NCI-H146 treated with DMSO at 0.1 percent for 48 hours (cell line): ENCODE measurements around the gene NKX2-4.
"Not testable (repeated sequence)": the region's sequence is repeated elsewhere in the genome, so short reads cannot be mapped to it uniquely, and the experiment has no call there.

Source experiments
- DNase-seq: peaks from one replicate; lab custom pipeline; 2025; ENCODE audit not compliant: unreplicated experiment; lab: John Stamatoyannopoulos, UW

NKX2-4 gene

DNA sequence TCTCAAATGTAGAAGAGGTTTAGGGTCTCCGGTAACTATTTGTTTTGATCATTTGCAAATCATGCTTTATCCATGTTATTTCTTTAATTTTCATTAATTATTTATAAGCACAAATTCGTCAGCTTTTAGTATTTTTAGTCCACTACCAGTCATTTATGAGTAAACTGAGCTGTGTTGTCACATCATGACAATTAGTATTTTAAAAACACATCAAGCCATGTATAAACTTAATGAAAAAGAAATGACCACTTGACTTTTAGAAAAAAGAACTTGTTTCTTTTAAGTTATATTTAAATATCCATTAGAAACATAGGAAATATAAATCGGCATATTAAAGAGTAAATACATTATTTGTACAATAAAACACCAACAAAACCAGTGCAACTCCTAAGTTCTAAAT, 2.8 kb downstream of the NKX2-4 start:
- no peak for DNase-seq

DNA sequence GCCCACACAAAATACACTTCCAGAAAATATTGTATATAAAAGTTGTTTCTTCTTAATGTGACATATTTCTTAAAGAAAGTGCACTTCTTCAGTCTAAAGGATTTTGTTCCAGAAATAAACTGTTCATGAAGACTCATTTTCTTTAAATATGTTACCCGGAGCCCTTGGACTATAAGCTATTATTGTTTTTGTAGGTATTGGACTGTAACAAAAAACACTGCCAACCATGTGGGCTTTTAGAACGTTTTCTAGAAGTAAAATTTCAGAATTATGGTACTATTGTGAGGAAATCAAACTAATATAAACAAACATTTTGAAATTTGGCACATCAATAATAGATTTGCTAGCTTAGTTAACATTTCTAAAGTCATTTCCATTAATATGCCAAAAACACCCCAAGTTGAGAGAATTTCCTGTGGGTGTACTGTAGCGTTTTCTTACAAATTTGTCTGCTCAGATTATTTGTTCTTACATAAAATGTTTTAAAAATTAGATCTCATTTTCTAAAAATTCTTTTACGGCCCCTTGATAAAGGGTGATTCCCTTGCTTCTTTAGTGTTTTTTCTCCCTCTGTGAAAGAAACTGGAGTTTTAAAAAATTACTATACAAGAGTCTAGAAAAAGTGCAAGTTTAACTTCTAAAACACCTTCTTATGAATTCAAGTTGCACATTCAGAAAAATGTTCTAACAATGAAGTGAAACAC, 3.4 kb downstream of the NKX2-4 start:
- no peak for DNase-seq

DNA sequence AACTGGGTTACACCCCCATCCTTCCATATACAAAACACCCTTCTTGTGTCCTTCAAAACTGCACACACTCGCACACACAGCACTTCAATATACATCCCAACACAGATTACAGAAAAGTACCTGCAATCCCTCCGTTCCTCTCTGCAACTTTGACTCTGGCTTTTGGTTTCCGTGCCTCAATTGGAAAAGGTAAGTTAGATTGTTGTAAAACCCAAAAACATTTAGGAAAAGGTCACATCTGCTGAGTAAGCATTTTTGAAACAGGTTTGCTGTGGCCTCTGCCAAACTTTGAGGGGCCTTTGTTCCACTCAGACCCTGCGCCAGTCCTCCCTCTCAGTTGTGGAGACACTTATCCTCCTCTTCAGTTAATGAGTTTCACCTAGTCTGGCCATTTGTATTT, 4.2 kb downstream of the NKX2-4 start:
- DNase-seq: no peak

DNA sequence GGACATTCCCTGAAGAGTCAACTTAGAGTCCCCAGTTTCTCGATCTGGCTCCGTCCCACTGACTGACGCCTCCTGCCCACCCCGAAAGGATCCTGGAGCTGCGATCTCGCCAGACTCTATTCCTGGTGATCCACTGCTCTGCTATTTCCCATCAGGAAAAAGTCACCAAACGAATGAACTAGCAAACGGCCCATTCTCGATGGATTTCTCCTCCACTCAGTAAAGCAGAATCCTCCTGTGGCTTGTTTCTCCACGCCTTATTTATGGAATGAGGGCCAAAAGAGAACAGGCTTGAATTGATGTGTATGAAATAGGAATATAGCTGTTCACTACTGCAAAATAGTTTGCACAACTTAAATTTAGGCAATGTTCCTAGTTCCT, 5.4 kb downstream of the NKX2-4 start:
- no peak for DNase-seq

DNA sequence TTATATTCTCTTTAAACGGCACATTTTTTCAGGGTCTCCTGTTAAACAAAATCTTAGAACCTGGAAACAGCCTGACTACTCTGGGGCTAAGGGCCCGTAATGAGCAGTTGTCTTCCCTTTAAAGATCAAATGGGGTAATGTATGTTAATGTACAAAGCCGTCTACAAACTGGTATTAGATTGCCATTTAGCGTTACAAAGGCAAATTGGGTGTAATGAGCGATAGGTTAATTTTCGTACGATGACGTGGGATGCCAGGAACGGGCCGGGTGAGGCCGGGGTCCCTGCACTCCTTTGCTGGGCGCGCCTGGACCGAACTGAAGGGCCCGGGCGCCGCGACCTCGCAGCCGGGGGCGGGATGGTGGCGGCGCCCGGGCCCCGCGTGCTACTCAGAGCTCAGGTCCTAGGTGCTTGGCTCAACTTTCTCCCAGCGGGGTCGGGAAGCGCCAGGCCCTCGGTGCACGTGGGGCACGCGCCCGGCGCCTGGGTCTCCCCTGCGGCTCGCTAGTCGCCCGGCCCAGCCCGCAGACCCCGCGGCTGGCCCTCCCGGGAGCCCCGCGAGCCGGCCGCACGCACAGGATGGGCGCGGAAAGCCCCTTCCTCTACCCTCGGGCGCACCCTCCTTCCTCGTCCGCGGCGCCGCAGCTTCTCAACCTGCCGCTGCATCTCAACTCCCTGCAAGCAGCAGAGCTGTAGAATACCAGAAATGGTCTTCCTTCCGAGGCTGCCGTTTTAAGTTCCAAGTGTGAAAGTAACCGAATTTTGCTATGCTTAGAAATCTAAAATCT, 5.9 kb downstream of the NKX2-4 start:
- DNase-seq: no peak

DNA sequence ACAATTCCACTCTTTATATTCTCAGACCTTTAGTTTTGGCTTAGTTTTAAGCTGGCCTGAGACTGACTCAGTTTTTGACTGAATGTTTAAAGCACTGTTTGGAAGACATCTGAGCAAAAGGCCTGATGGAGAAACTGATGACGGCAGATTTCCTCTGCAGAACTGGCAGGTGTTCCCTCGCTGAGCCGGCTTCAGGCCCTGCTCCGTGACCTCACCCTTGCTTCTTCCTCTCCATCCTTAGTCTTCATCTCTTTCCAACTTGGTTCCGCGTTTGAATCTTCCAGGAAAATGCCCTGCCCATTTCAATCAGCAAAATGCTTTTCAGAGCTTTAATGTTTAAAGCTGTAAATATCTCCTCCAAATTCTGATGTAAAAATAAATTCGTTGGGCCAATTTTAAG, 6.6 kb downstream of the NKX2-4 start:
- no peak for DNase-seq

DNA sequence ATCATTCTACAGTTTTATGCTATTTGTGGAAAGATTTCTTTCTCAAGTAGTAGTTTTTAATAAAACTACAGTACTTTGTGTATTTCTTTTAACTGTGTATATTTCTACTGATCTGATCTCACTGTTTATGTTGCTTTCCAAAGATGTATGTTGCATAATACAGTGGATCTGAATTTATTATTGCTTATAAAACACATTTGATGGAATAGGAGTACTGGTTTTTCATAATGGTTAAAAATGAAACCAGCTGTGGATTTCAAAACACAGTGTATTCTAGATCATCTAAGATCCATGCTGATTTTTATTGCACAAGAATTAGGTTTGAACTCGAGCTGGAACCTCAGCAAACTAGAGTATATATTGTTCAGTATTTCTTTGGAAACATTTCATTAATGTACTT, 8.0 kb downstream of the NKX2-4 start:
- DNase-seq: no peak

DNA sequence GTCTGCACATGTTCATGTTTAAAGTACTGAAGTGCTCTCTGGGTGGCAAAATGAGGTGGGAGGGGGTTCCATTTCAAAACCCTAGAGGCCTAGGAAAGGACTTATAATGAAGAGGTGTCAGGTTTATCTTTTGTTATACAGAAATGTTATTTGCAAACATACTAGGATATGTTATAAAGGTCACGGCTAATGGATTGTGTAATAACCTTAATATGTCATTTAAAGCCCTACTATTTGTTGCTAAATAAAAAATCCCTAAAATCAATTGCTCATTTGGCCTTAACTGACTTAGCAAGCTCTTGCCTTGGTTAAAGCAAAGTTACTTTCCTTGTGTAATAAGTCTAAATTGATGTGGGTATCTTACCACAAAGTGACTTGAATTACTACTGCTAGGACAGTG, 8.8 kb downstream of the NKX2-4 start:
- peak; percentile 15 for DNase-seq

DNA sequence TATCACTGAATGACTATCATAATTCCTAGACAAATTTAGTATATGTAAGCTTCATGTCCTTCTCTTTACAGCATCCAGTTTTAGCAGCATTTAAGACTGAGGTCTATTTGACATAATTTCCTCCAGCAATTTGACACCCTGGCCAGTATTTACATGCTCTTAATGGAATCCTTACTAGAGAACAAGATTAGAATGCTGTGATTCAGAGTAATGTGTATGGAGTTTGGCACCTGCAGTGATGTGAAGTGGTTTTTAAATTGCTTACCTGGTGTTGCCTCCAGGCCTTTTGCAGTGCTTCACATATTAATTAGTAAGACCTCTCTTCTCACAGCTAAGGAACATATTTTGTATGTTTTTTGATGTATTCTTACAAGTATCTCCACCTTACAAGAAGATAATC, 9.8 kb downstream of the NKX2-4 start:
- peak; percentile 91 for DNase-seq

DNA sequence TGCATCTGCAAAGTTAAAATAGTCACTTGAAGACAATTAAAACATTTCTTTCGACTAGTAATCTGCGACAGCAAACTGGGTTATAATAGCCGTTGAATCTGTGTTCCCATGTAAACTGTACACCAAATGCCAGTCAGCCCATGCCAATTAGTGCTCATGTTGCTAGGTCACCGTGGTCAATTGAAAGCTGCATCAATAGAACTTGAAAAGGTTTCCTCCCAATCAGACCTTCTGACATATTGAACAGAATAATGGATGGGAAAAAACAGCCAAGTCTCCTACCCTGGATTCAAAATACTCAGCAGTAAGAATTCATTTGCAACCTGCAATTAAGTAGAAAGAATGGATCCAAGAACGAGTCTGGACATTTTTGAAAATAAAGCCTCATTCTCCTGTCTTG, 11.2 kb downstream of the NKX2-4 start:
- DNase-seq: no peak

DNA sequence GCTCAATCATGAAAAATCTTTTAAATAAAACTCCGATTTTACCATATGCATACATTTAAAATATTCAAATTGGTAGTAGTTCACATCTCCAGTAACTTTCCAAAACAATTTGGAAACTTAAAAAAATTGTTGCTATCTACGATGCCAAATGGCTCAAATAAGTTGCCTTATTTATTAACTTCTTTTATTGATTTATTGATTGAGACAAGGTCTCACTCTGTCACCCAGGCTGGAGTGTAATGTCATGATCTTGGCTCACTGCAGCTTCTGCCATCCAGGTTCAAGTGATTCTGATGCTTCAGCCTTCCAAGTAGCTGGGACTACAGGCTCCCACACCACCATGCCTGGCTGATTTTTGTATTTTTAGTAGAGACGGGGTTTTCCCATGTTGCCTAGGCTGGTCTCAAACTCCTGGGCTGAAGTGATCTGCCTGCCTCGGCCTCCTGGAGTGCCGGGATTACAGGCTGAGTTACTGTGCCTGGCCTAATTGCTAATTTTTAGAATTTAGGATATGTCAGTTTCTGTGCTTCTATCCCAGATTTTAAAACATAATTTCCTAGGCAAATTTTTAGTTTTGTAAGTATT, 12.9 kb downstream of the NKX2-4 start:
- DNase-seq: no peak

DNA sequence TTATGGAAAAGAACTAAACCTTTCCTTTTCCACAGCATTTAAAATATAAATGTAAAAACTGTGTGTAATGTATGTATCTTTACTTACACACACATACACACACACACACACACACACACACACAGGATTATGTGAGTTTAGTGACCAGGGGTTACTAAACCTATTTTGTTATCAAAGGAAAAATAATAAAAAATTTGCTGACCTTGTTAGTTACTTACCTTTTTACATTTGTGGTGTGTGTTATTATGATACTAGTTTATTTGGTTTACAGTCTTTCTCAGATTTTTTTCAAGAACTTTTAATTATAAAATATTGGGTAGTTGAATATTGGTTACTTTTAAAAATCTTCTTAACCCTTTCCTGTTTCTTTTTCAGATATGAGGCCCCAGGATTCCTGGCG, 15.7 kb downstream of the NKX2-4 start:
- DNase-seq: no peak

DNA sequence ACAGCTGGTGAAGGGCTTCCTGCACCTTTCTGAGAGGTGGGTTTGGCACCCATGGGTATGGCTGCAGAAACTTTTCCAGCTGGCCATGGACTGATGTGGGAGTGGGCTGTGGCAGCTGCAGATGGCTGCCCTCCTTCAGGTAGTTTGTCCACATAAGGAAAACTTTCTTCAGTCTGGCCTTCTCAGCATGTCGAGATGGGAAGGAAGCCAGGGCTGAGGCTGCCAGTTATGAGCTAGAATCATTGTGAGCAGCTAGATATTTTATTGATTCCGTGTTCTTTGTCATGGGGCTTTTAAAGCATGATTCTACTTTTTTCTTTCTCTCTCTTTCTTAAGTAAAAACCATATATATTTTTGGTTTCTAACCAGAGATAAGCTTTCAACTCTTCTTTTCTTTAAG, 16.6 kb downstream of the NKX2-4 start:
- DNase-seq: no peak

DNA sequence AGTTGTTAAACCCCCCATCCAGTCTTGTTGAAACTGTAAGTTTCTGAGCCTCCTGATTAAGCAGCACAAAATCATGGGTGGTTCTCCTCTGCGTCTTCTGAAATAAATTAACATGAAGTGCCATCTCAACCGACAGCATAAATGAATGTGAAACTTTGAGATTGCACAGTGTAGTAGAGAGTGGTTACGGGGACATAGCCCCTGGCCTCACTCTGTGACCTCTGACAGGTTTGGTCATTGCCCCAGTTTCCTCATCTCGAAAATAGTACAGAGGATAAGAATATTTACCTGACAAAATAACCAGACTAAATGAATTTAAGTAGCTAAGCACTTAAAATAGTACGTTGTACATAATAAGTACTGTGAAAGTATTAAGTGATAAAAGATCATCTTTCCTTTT, 19.1 kb downstream of the NKX2-4 start:
- no peak for DNase-seq

DNA sequence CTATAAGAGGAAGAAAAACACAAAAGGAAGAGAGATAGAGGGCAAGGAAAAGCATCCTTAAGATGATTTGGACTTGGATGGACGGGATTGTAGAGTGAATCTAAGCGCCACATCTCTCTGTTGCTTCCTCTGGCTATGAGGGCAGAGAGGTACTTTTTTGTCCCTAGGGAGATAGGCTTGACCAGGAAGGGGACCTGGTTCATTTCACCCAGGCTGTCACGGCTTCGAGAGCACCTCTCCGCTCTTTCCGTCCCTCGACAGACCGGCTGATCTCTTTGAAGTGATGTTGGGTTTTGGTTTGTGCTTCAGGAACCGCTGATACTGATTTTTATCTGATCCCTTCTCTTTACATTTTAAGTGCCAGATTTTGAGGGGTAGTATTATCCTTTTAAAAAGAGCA, 19.6 kb downstream of the NKX2-4 start:
- DNase-seq: no peak

DNA sequence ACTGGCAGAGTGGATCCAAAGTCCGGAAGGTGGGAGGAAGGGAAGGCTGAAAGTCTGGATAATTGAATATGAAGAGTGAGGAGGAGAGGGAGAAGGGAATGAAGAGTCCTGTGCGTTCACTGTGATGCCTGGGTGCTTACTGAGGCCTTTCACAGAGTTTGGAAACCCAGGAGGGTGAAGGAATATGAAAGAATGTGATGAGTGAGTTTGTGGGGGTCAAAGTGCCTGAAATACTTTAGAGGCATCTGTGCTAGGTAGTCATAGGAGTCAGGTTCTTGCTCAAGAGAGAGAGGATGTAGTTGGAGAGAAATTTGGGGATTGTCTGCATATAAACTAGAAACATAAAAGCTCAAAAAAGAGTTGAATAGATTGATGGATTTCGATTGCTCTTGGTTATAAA, 20.7 kb downstream of the NKX2-4 start:
- no peak for DNase-seq

DNA sequence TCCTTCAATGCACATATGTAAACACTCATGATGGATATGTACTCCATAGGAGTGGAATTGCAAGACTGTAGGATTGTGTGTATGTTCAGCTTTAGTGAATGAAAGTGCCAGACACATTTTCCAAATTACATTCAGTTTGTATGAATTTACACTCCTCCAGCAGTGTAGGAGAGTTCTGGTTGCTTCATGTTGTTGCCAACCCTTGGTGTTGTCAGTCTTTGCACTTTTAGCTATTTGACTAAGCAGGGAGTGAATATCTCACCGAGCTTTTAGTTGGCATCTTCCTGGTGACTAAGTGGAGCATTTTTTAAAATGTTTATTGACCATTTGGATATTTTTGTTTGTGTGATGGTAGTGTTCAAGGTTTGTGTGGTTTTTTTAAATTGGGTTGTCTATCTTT, 23.9 kb downstream of the NKX2-4 start:
- DNase-seq: no peak

DNA sequence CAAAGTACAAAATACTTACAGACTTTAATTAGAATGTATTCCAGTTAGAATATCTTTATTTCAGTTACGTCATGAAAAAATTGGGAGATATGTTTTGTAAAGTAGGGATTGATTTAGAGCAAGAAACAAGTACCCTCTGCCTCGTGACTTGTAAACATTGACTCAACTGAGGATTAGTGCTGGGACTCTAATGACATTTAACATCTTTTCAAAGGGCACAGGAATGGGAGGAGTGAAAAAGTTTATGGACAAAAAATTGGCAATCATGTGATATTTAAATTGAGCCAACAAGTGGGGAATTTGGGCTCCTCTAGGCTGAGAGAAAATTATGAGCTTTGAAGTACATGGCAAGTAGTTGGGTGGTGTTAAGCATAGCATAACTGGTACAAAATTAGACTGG, 25.3 kb downstream of the NKX2-4 start:
- no peak for DNase-seq

DNA sequence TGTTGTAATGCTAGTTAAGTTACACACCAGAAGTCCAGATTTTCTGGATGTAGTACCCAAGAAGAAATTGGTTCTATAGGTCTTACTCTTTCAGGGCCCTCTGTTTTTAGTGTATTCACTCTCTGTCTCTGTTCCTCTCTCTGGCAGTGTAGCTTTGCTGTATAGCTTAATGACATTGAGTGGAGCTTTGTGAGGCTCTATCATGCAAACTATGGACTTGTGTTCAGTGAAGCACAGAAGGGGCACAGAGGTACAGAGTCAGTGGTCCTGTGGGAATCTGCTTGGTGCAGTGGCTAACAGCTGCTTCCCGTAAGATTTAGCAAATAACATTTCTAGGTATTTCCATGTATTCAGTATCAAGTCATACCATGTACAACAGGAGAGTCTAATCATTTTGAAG, 26.1 kb downstream of the NKX2-4 start:
- DNase-seq: no peak

DNA sequence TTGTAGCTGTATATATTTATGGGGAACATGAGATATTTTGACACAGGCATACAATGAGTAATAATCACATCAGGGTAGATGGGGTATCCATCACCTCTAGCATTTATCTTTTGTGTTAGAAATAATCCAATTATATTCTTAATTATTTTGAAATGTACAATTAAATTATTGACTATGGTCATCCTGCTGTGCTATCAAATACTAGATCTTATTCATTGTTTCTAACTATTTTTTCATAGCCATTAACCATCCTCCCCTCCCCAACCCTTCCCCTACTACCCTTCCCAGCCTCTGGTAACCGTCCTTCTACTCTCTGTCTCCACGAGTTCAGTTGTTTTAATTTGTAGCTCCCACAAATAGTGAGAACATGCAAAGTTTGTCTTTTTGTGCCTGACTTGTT, 28.5 kb downstream of the NKX2-4 start:
- no peak for DNase-seq

DNA sequence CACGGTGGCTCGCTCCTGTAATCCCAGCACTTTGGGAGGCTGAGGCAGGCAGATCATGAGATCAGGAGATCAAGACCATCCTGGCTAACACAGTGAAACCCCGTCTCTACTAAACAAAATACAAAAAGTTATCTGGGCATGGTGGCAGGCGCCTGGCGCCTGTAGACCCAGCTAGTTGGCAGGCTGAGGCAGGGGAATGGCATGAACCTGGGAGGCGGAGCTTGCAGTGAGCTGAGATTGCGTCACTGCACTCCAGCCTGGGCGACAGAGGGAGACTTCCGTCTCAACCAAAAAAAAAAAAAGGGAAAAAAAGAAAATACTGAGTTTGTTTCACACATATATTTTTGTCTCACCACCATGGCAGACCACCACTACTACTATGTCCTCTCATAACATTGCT, 31.1 kb downstream of the NKX2-4 start:
- not testable (repeated sequence) for DNase-seq

DNA sequence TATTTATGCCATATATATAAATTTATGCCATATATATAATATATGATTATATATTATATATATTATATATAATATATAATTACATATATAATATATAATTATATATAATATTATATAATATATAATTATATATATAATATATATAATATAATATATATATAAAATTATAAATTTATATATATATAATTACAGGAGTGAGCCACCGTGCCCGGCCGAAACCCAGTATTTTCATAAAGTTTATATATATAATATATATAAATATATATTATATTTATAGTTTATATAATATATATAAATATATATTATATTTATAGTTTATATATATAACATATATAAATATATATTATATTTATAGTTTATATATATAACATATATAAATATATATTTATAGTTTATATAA, 31.6 kb downstream of the NKX2-4 start:
- DNase-seq: no peak

DNA sequence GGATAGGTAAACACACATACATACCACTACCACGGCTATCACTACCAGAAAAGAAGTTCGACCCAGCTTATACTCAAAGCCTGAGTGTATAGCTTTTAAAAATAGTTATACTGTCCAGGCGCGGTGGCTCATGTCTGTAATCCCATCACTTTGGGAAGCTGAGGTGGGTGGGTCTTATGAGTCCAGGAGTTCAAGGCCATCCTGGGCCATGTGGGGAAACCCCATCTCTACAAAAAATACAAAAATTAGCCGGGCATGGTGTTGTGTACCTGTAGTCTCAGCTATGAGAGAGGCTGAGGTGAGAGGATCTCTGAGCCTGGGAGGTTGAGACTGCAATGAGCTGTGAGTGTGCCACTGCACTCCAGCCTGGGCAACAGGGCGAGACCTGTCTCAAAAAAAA, 32.9 kb downstream of the NKX2-4 start:
- no peak for DNase-seq
